ENCODE measurements around the gene MCTP1. TPM values are rescaled to one million over a fixed set of nuclear protein-coding genes. Genes with fewer than 3 reads are reported as not detected.

The MCTP1 gene
- total RNA-seq, 1 experiment from 2014 or later, result 0.44 TPM

GRCh38 chr5:95045181-95045965 lies 239.5 kb downstream of the MCTP1 start:
- H2AFZ ChIP-seq (ENCODE audit: low read depth, low read length, poor library complexity, severe bottlenecking), result no peak overlapping the region
- ATAC-seq, result no peak
- H3K27me3 ChIP-seq (ENCODE audit: insufficient read depth, low read length), result no peaks in the 10 kb centered on the region
- H3K36me3 ChIP-seq (ENCODE audit: control insufficient read depth in 1 of 2, insufficient read depth in 2 of 2, low read length in 2 of 2), result no peaks in the 10 kb centered on the region
- no peak overlapping the region for H3K27ac ChIP-seq (ENCODE audit: low read depth, low read length)
- H3K9ac ChIP-seq (ENCODE audit: low read length), result no peak overlapping the region
- no peaks in the 10 kb centered on the region for H3K9me3 ChIP-seq (ENCODE audit: control insufficient read depth in 1 of 2, insufficient read depth in 1 of 2, low read depth in 1 of 2, low read length in 2 of 2)
- no peaks in the 10 kb centered on the region for H3K9me2 ChIP-seq (ENCODE audit: insufficient read depth)
- no TSS peak for BruUV-seq (replicated peaks)
- H3K4me3 ChIP-seq (replicated peaks in 1 of 2; ENCODE audit: low read depth in 1 of 2, low read length in 2 of 2), result no peak overlapping the region
- no peaks in the 10 kb centered on the region for H4K20me1 ChIP-seq (ENCODE audit: insufficient read depth)
- ChIA-PET POLR2A (no interaction called here), CTCF (no interaction called here), RAD21 (ENCODE audit: low non-redundant PET in 1 of 2, low total read pairs in 2 of 2, uncharacterized antibody in 2 of 2, unreplicated experiment in 2 of 2) (no interaction called here)
- intact Hi-C loops (cut with micrococcal nuclease), result no loop called here
- no peak for TF ChIP-seq SRF (IDR thresholded peaks at IDR 0.05; ENCODE audit: low read depth)
- TF ChIP-seq ATF3 (IDR thresholded peaks at IDR 0.05), result no peak
- no peak for TF ChIP-seq ZBTB33 (IDR thresholded peaks at IDR 0.05; ENCODE audit: extremely low read depth, insufficient replicate concordance, low read length)
- no peak for TF ChIP-seq YY1 (IDR thresholded peaks at IDR 0.05; ENCODE audit: extremely low read depth, insufficient replicate concordance, low read depth, low read length)
- TF ChIP-seq EZH2phosphoT487 (IDR thresholded peaks at IDR 0.05; ENCODE audit: borderline replicate concordance), result no peak
- no peak for TF ChIP-seq CBX3 (IDR thresholded peaks at IDR 0.05; ENCODE audit: low read depth)
- TF ChIP-seq EZH2 (IDR thresholded peaks at IDR 0.05), result no peak
- no peak for TF ChIP-seq TCF7L2 (IDR thresholded peaks at IDR 0.05; ENCODE audit: borderline replicate concordance, extremely low read depth, insufficient read depth, insufficient read length)
- TF ChIP-seq RAD21 (IDR thresholded peaks at IDR 0.05; ENCODE audit: low read depth), result no peak
- TF ChIP-seq SP1 (IDR thresholded peaks at IDR 0.05; ENCODE audit: low read depth), result no peak
- no peak for TF ChIP-seq POLR2AphosphoS5 (IDR thresholded peaks at IDR 0.05; ENCODE audit: low read depth, low read length)
- TF ChIP-seq MAX (IDR thresholded peaks at IDR 0.05), result no peak
- TF ChIP-seq, protein P1, sequence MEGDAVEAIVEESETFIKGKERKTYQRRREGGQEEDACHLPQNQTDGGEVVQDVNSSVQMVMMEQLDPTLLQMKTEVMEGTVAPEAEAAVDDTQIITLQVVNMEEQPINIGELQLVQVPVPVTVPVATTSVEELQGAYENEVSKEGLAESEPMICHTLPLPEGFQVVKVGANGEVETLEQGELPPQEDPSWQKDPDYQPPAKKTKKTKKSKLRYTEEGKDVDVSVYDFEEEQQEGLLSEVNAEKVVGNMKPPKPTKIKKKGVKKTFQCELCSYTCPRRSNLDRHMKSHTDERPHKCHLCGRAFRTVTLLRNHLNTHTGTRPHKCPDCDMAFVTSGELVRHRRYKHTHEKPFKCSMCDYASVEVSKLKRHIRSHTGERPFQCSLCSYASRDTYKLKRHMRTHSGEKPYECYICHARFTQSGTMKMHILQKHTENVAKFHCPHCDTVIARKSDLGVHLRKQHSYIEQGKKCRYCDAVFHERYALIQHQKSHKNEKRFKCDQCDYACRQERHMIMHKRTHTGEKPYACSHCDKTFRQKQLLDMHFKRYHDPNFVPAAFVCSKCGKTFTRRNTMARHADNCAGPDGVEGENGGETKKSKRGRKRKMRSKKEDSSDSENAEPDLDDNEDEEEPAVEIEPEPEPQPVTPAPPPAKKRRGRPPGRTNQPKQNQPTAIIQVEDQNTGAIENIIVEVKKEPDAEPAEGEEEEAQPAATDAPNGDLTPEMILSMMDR (IDR thresholded peaks at IDR 0.05 in 2 of 3, conservative IDR thresholded peaks at IDR 0.05 in 1 of 3; ENCODE audit: borderline replicate concordance in 1 of 3, insufficient read depth in 1 of 3, low read depth in 2 of 3, low read length in 2 of 3), result no peak
- TF ChIP-seq JUND (IDR thresholded peaks at IDR 0.05), result no peak
- no peak for TF ChIP-seq SIN3A (IDR thresholded peaks at IDR 0.05; ENCODE audit: low read depth)
- no peak for TF ChIP-seq POLR2A (IDR thresholded peaks at IDR 0.05; ENCODE audit: borderline replicate concordance, extremely low read depth, insufficient read depth, insufficient read length)
- no peak for TF ChIP-seq EGR1 (IDR thresholded peaks at IDR 0.05; ENCODE audit: low read depth)
- TF ChIP-seq ZFX (IDR thresholded peaks at IDR 0.05), result no peak
- TF ChIP-seq FOSL1 (IDR thresholded peaks at IDR 0.05; ENCODE audit: low read depth), result no peak
- DNase-seq (ENCODE audit: low read depth, low spot score), result no peak
- H3K4me2 ChIP-seq (ENCODE audit: low read length), result no peak overlapping the region
- H3K4me1 ChIP-seq (ENCODE audit: control insufficient read depth in 1 of 2, insufficient read depth in 2 of 2, low read length in 2 of 2), result no peaks in the 10 kb centered on the region
- H3K79me2 ChIP-seq (ENCODE audit: insufficient read depth, low read length), result no peaks in the 10 kb centered on the region

Data from HCT116 (cell line).